ENCODE data around the gene TEX52.

DNA sequence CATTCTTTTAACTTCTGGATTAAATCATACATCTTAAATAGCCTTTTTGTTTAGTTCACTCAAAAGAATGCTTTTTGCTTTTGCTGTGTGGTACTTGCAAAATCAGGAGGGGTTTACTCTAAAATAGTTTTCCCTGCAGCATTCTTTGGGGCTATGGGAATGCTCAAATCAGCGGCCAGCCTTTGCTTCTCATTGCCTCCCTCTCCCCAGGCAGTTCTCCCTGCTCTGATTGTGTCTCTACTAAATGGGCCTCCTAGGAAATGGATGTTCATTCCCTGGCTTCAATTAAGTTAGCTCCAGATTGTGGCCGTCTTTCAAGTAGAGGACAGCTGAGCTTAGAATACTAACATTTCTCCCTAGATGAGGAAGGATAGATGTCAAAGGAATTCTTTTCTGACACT, 38.2 kb upstream of the TEX52 start:
- TF ChIP-seq CTCF (IDR thresholded peaks at IDR 0.05; ENCODE audit: insufficient read depth, low read length, poor library complexity, severe bottlenecking) (no peak), EZH2phosphoT487 (conservative IDR thresholded peaks at IDR 0.05; ENCODE audit: low read length) (no peak)
